ENCODE data around the gene B3GNT9. TPM values are rescaled to one million over a fixed set of nuclear protein-coding genes. Genes with fewer than 3 reads are reported as not detected.

The B3GNT9 gene
- polyA plus RNA-seq, 1 donor from 2014 or later: not detected

DNA sequence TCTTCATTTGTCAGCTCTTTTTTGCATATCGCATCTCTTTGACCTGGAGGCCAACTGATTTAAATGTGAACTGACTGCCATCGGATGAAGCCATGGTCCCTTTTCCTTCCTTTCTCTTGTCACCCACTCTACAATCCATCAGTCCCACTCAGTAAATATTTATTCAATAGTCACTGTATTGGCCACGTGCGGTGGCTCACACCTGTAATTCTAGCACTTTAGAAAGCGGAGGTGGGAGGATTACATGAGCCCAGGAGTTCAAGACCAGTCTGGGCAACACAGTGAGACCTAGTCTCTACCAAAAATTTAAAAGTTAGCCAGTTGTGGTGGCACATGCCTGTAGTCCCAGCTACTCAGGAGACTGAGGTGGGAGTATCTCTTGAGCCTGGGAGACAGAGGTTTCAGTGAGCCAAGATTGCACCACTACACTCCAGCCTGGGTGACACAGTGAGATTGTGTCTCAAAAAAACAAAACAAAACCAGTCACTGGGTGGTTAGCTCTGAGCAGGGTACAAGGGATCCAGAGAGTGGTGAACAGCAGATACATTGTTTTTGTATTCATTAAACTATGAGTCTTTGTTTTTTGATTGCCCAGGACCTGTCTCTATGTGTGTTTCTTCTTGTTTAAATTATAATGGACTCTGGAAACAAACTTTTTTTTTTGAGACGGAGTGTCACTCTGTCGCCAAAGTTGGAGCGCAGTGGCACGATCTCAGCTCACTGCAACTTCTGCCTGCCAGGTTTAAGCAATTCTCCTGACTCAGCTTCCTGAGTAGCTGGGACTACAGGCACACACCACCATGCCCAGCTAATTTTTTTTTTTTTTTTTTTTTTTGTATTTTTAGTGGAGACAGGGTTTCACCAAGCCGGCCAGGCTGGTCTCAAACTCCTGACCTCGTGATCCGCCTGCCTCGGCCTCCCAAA, 34.1 kb downstream of the B3GNT9 start:
- peaks cover 23% of the 10 kb centered on the region for H3K79me2 ChIP-seq (replicated peaks; ENCODE audit: insufficient read depth, low read length)
- TF ChIP-seq RAD21 (conservative IDR thresholded peaks at IDR 0.05) (no peak), EP300 (conservative IDR thresholded peaks at IDR 0.05; ENCODE audit: poor library complexity, severe bottlenecking) (no peak), EZH2 (IDR thresholded peaks at IDR 0.05; ENCODE audit: borderline replicate concordance, insufficient read depth, low read length, poor library complexity, severe bottlenecking) (no peak)
- TF ChIP-seq, protein P1, sequence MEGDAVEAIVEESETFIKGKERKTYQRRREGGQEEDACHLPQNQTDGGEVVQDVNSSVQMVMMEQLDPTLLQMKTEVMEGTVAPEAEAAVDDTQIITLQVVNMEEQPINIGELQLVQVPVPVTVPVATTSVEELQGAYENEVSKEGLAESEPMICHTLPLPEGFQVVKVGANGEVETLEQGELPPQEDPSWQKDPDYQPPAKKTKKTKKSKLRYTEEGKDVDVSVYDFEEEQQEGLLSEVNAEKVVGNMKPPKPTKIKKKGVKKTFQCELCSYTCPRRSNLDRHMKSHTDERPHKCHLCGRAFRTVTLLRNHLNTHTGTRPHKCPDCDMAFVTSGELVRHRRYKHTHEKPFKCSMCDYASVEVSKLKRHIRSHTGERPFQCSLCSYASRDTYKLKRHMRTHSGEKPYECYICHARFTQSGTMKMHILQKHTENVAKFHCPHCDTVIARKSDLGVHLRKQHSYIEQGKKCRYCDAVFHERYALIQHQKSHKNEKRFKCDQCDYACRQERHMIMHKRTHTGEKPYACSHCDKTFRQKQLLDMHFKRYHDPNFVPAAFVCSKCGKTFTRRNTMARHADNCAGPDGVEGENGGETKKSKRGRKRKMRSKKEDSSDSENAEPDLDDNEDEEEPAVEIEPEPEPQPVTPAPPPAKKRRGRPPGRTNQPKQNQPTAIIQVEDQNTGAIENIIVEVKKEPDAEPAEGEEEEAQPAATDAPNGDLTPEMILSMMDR (IDR thresholded peaks at IDR 0.05; ENCODE audit: poor library complexity, severe bottlenecking): no peak
- H3K27ac ChIP-seq (ENCODE audit: low read length): no peak overlapping the region

DNA sequence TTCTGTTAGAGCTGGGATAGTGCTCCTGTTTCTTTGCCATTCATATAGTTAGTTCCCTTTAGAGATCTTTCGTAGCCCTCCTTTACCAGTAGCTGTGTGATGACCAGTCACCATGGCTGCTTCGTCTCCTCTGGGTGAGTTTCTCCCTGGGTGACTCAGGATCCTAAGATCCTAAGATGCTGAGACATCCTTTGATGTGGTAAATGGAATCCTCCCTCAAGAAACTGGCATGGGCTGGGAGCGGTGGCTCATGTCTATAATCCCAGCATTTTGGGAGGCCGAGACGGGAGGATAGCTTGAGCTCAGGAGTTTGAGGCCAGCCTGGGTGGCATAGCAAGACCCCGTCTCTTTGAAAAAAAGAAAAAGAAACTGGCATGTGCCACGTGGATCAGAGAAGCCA, 35.2 kb downstream of the B3GNT9 start:
- H3K27ac ChIP-seq (ENCODE audit: low read length): no peak overlapping the region
- no peak overlapping the region for H3K4me3 ChIP-seq (ENCODE audit: low read length)
- no peaks in the 10 kb centered on the region for H3K9me2 ChIP-seq (ENCODE audit: insufficient read depth, low read length)
- no peak overlapping the region for H3K9ac ChIP-seq (ENCODE audit: low read length)
- no peaks in the 10 kb centered on the region for H3K36me3 ChIP-seq (ENCODE audit: insufficient read depth, low read length)
- no peaks in the 10 kb centered on the region for H3K9me3 ChIP-seq (ENCODE audit: low read length)
- no peak overlapping the region for H2AFZ ChIP-seq (ENCODE audit: low read depth, low read length)
- H3K79me2 ChIP-seq (replicated peaks; ENCODE audit: insufficient read depth, low read length): peaks cover 31% of the 10 kb centered on the region
- H3K27me3 ChIP-seq (ENCODE audit: insufficient read depth, low read depth, low read length): no peaks in the 10 kb centered on the region
- H3K4me2 ChIP-seq (ENCODE audit: low read length): no peak overlapping the region
- TF ChIP-seq EZH2 (IDR thresholded peaks at IDR 0.05; ENCODE audit: borderline replicate concordance, insufficient read depth, low read length, poor library complexity, severe bottlenecking) (no peak), SMC3 (conservative IDR thresholded peaks at IDR 0.05; ENCODE audit: poor library complexity) (no peak), RAD21 (conservative IDR thresholded peaks at IDR 0.05) (no peak), MXI1 (conservative IDR thresholded peaks at IDR 0.05; ENCODE audit: poor library complexity, severe bottlenecking) (no peak), POLR2AphosphoS5 (IDR thresholded peaks at IDR 0.05) (no peak), TAF1 (IDR thresholded peaks at IDR 0.05; ENCODE audit: low read depth) (no peak), EP300 (conservative IDR thresholded peaks at IDR 0.05; ENCODE audit: poor library complexity, severe bottlenecking) (no peak)
- TF ChIP-seq, protein P1 (IDR thresholded peaks at IDR 0.05; ENCODE audit: poor library complexity, severe bottlenecking): no peak
- TF ChIP-seq, protein P2, sequence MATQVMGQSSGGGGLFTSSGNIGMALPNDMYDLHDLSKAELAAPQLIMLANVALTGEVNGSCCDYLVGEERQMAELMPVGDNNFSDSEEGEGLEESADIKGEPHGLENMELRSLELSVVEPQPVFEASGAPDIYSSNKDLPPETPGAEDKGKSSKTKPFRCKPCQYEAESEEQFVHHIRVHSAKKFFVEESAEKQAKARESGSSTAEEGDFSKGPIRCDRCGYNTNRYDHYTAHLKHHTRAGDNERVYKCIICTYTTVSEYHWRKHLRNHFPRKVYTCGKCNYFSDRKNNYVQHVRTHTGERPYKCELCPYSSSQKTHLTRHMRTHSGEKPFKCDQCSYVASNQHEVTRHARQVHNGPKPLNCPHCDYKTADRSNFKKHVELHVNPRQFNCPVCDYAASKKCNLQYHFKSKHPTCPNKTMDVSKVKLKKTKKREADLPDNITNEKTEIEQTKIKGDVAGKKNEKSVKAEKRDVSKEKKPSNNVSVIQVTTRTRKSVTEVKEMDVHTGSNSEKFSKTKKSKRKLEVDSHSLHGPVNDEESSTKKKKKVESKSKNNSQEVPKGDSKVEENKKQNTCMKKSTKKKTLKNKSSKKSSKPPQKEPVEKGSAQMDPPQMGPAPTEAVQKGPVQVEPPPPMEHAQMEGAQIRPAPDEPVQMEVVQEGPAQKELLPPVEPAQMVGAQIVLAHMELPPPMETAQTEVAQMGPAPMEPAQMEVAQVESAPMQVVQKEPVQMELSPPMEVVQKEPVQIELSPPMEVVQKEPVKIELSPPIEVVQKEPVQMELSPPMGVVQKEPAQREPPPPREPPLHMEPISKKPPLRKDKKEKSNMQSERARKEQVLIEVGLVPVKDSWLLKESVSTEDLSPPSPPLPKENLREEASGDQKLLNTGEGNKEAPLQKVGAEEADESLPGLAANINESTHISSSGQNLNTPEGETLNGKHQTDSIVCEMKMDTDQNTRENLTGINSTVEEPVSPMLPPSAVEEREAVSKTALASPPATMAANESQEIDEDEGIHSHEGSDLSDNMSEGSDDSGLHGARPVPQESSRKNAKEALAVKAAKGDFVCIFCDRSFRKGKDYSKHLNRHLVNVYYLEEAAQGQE (IDR thresholded peaks at IDR 0.05; ENCODE audit: borderline replicate concordance): no peak
- H4K20me1 ChIP-seq (ENCODE audit: insufficient read depth): no peaks in the 10 kb centered on the region
- H3F3A ChIP-seq (ENCODE audit: insufficient read depth, low read length, poor library complexity, severe bottlenecking): no peaks in the 10 kb centered on the region

More for the DNA sequence above, 34.1 kb downstream of the B3GNT9 start:
- Histone ChIP-seq H3K9me2 (ENCODE audit: insufficient read depth, low read length) (no peaks in the 10 kb centered on the region), H3K9me3 (ENCODE audit: low read length) (no peaks in the 10 kb centered on the region), H3K36me3 (ENCODE audit: insufficient read depth, low read length) (no peaks in the 10 kb centered on the region), H3K4me3 (ENCODE audit: low read length) (no peak overlapping the region), H3K9ac (ENCODE audit: low read length) (no peak overlapping the region), H3K4me2 (ENCODE audit: low read length) (no peak overlapping the region), H2AFZ (ENCODE audit: low read depth, low read length) (no peak overlapping the region), H3F3A (ENCODE audit: insufficient read depth, low read length, poor library complexity, severe bottlenecking) (no peaks in the 10 kb centered on the region), H4K20me1 (ENCODE audit: insufficient read depth) (no peaks in the 10 kb centered on the region), H3K27me3 (ENCODE audit: insufficient read depth, low read depth, low read length) (no peaks in the 10 kb centered on the region)

Measured in neural cell (in vitro differentiated cells).